HEK293 (cell line): ENCODE data around the gene TATDN2.

ENCODE experiments used
- CTCF ChIA-PET: fragments of 350-600 bp; formaldehyde crosslinking; extraction: SDS; loops from one replicate; lab custom pipeline; 2021; ENCODE audit warnings: antibody characterized with exemption; lab: Yijun Ruan, JAX
- POLR2A ChIA-PET: fragments of 300-600 bp; formaldehyde crosslinking; extraction: SDS; loops from one replicate; lab custom pipeline; 2020; ENCODE audit warnings: antibody characterized with exemption, inconsistent platforms; lab: Yijun Ruan, JAX
- H3K27ac ChIP-seq: fragments of 200-500 bp; sonication (Bioruptor generic); 2 replicates; pipeline ENCODE4 v1.5.1; 2014; ENCODE audit warnings: low read depth, low read length, control low read depth, inconsistent platforms; ENCODE audit errors: extremely low read depth
- H3K36me3 ChIP-seq, 2 experiments: fragments of 200-500 bp in 1 of 2; sonication (Bioruptor generic) in 1 of 2; 1 replicate in 1 of 2; 2 replicates in 1 of 2; pipeline ENCODE4 v1.5.1; 2014 to 2017; ENCODE audit warnings: inconsistent platforms in 2 of 2, low read length in 2 of 2; ENCODE audit not compliant: control insufficient read depth in 2 of 2, insufficient read depth in 1 of 2
- H3K4me1 ChIP-seq: fragments of 200-500 bp; sonication (Bioruptor generic); 2 replicates; pipeline ENCODE4 v1.5.1; 2014; ENCODE audit warnings: mild to moderate bottlenecking, low read length, inconsistent platforms; ENCODE audit not compliant: control insufficient read depth, insufficient read depth
- H3K4me3 ChIP-seq: 2 replicates; pipeline ENCODE4 v1.5.1; 2011; ENCODE audit warnings: low read depth, mild to moderate bottlenecking, control low read depth, low read length, moderate library complexity
- H3K9me3 ChIP-seq: fragments of 200-500 bp; sonication (Bioruptor generic); 2 replicates; pipeline ENCODE4 v1.5.1; 2014; ENCODE audit warnings: low read depth, low read length, inconsistent platforms; ENCODE audit not compliant: control insufficient read depth, insufficient read depth
- BCL11B ChIP-seq: fragments of 450-650 bp; formaldehyde crosslinking; IDR thresholded peaks from 2 replicates; pipeline ENCODE4 v1.5.1; 2016; ENCODE audit warnings: low read depth, missing biosample characterization, missing genetic modification characterization
- GLI4 ChIP-seq: fragments of 450-650 bp; formaldehyde crosslinking; IDR thresholded peaks from 2 replicates; pipeline ENCODE4 v1.5.1; 2016; ENCODE audit warnings: missing biosample characterization, missing genetic modification characterization
- HOXC10 ChIP-seq: sonication (generic); formaldehyde crosslinking; IDR thresholded peaks from 2 replicates; pipeline ENCODE4 v1.8.1; 2023; ENCODE audit warnings: mild to moderate bottlenecking, missing genetic modification reagents
- MYNN ChIP-seq: fragments of 450-650 bp; formaldehyde crosslinking; IDR thresholded peaks from 2 replicates; pipeline ENCODE4 v1.5.1; 2016; ENCODE audit warnings: missing biosample characterization, missing genetic modification characterization, borderline replicate concordance
- OVOL3 ChIP-seq: fragments of 450-650 bp; formaldehyde crosslinking; IDR thresholded peaks from 2 replicates; pipeline ENCODE4 v1.5.1; 2016; ENCODE audit warnings: missing biosample characterization, missing genetic modification characterization
- PRDM1 ChIP-seq: fragments of 450-650 bp; formaldehyde crosslinking; IDR thresholded peaks from 2 replicates; pipeline ENCODE4; 2016; ENCODE audit warnings: missing biosample characterization, missing genetic modification characterization
- ZBTB44 ChIP-seq: fragments of 450-650 bp; IDR thresholded peaks from 2 replicates; pipeline ENCODE4 v1.5.1; 2018; ENCODE audit warnings: missing biosample characterization, mild to moderate bottlenecking, missing genetic modification characterization
- ZNF10 ChIP-seq: fragments of 450-650 bp; formaldehyde crosslinking; IDR thresholded peaks from 2 replicates; pipeline ENCODE4 v1.5.1; 2017; ENCODE audit warnings: missing biosample characterization, missing genetic modification characterization
- ZNF16 ChIP-seq: fragments of 450-650 bp; formaldehyde crosslinking; IDR thresholded peaks from 2 replicates; pipeline ENCODE4 v1.5.1; 2016; ENCODE audit warnings: low read depth, missing biosample characterization, missing genetic modification characterization
- ZNF202 ChIP-seq: fragments of 450-650 bp; formaldehyde crosslinking; IDR thresholded peaks from 2 replicates; pipeline ENCODE4 v1.5.1; 2016; ENCODE audit warnings: missing biosample characterization, missing genetic modification characterization, borderline replicate concordance
- ZNF248 ChIP-seq: fragments of 450-650 bp; formaldehyde crosslinking; IDR thresholded peaks from 2 replicates; pipeline ENCODE4 v1.5.1; 2017; ENCODE audit warnings: missing biosample characterization, missing genetic modification characterization
- ZNF302 ChIP-seq: fragments of 450-650 bp; formaldehyde crosslinking; IDR thresholded peaks from 2 replicates; pipeline ENCODE4 v1.5.1; 2016; ENCODE audit warnings: missing biosample characterization, missing genetic modification characterization, low read depth
- ZNF366 ChIP-seq: fragments of 450-650 bp; formaldehyde crosslinking; conservative IDR thresholded peaks from 2 replicates; pipeline ENCODE4 v1.5.1; 2016; ENCODE audit warnings: missing biosample characterization, missing genetic modification characterization
- ZNF433 ChIP-seq: fragments of 450-650 bp; formaldehyde crosslinking; IDR thresholded peaks from 2 replicates; pipeline ENCODE4 v1.5.1; 2016; ENCODE audit warnings: missing biosample characterization, missing genetic modification characterization, low read depth
- ZNF48 ChIP-seq: fragments of 450-650 bp; formaldehyde crosslinking; IDR thresholded peaks from 2 replicates; pipeline ENCODE4 v1.5.1; 2016; ENCODE audit warnings: missing biosample characterization, missing genetic modification characterization
- ZNF544 ChIP-seq: fragments of 450-650 bp; formaldehyde crosslinking; IDR thresholded peaks from 2 replicates; pipeline ENCODE4 v1.5.0; 2017; ENCODE audit warnings: missing biosample characterization, missing genetic modification characterization
- ZNF548 ChIP-seq: fragments of 450-650 bp; formaldehyde crosslinking; IDR thresholded peaks from 2 replicates; pipeline ENCODE4 v1.5.1; 2016; ENCODE audit warnings: missing biosample characterization, missing genetic modification characterization
- ZNF549 ChIP-seq: fragments of 450-650 bp; IDR thresholded peaks from 2 replicates; pipeline ENCODE4 v1.5.1; 2018; ENCODE audit warnings: missing biosample characterization, missing genetic modification characterization, mild to moderate bottlenecking, inconsistent platforms, moderate library complexity
- ZNF843 ChIP-seq: fragments of 450-650 bp; formaldehyde crosslinking; IDR thresholded peaks from 2 replicates; pipeline ENCODE4 v1.5.1; 2016; ENCODE audit warnings: missing biosample characterization, missing genetic modification characterization
- TF ChIP-seq, protein P1 (sequence below): fragments of 450-650 bp; formaldehyde crosslinking; IDR thresholded peaks from 2 replicates; pipeline ENCODE4 v1.5.1; 2016; ENCODE audit warnings: missing biosample characterization, missing genetic modification characterization
- TF ChIP-seq, protein P2 (sequence below): fragments of 450-650 bp; formaldehyde crosslinking; IDR thresholded peaks from 2 replicates; pipeline ENCODE4 v1.5.1; 2016; ENCODE audit warnings: missing biosample characterization, missing genetic modification characterization
- TF ChIP-seq, protein P3 (sequence below): fragments of 450-650 bp; formaldehyde crosslinking; IDR thresholded peaks from 2 replicates; pipeline ENCODE4 v1.5.1; 2016; ENCODE audit warnings: missing biosample characterization, missing genetic modification characterization

The TATDN2 gene

GRCh38 chr3:10303785-10304184 lies 55.5 kb downstream of the TATDN2 start:
- ChIA-PET POLR2A (interaction anchor here (0.6 to 1.3 kb wide), 2 partner anchors 17 to 89 kb away, joined by 3 to 5 read pairs; partner anchors contain the start of gene SEC13), CTCF (interaction anchor here (1.2 kb wide), 1 partner anchor 40 kb away, joined by 4 read pairs; no protein-coding TSS in a partner anchor)
- Histone ChIP-seq H3K27ac (no peak overlapping the region), H3K9me3 (no peaks in the 10 kb centered on the region), H3K4me3 (no peak overlapping the region), H3K4me1 (no peaks in the 10 kb centered on the region; the same call in 1 of the 2 replicates), H3K36me3 (peaks cover 13 to 98% of the 10 kb centered on the region in 2 experiments)
- TF ChIP-seq, protein P1, sequence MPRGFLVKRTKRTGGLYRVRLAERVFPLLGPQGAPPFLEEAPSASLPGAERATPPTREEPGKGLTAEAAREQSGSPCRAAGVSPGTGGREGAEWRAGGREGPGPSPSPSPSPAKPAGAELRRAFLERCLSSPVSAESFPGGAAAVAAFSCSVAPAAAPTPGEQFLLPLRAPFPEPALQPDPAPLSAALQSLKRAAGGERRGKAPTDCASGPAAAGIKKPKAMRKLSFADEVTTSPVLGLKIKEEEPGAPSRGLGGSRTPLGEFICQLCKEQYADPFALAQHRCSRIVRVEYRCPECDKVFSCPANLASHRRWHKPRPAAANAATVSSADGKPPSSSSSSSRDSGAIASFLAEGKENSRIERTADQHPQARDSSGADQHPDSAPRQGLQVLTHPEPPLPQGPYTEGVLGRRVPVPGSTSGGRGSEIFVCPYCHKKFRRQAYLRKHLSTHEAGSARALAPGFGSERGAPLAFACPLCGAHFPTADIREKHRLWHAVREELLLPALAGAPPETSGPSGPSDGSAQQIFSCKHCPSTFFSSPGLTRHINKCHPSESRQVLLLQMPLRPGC (tag by site-specific recombination): no peak
- no peak for TF ChIP-seq ZNF16 (tag by site-specific recombination)
- no peak for TF ChIP-seq ZNF544
- TF ChIP-seq PRDM1: no peak
- TF ChIP-seq, protein P2, sequence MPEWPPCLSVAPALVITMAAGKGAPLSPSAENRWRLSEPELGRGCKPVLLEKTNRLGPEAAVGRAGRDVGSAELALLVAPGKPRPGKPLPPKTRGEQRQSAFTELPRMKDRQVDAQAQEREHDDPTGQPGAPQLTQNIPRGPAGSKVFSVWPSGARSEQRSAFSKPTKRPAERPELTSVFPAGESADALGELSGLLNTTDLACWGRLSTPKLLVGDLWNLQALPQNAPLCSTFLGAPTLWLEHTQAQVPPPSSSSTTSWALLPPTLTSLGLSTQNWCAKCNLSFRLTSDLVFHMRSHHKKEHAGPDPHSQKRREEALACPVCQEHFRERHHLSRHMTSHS: no peak
- no peak for TF ChIP-seq GLI4 (tag by site-specific recombination)
- TF ChIP-seq ZNF302 (tag by site-specific recombination): no peak
- no peak for TF ChIP-seq ZNF248 (tag by site-specific recombination)
- TF ChIP-seq MYNN (tag by site-specific recombination): no peak
- no peak for TF ChIP-seq ZNF366 (tag by site-specific recombination)
- no peak for TF ChIP-seq OVOL3 (tag by site-specific recombination)
- TF ChIP-seq BCL11B (tag by site-specific recombination): no peak
- no peak for TF ChIP-seq ZNF433 (tag by site-specific recombination)
- TF ChIP-seq ZBTB44: no peak
- TF ChIP-seq ZNF48 (tag by site-specific recombination): no peak
- TF ChIP-seq, protein P3, sequence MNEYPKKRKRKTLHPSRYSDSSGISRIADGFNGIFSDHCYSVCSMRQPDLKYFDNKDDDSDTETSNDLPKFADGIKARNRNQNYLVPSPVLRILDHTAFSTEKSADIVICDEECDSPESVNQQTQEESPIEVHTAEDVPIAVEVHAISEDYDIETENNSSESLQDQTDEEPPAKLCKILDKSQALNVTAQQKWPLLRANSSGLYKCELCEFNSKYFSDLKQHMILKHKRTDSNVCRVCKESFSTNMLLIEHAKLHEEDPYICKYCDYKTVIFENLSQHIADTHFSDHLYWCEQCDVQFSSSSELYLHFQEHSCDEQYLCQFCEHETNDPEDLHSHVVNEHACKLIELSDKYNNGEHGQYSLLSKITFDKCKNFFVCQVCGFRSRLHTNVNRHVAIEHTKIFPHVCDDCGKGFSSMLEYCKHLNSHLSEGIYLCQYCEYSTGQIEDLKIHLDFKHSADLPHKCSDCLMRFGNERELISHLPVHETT (tag by site-specific recombination): no peak
- no peak for TF ChIP-seq HOXC10 (CRISPR knock-in tag)

GRCh38 chr3:10304905-10305304 lies 56.6 kb downstream of the TATDN2 start:
- H3K27ac ChIP-seq: no peak overlapping the region
- CTCF ChIA-PET: interaction anchor here (1.0 to 1.2 kb wide), 3 partner anchors 17 to 41 kb away, joined by 3 to 4 read pairs (median 4); no protein-coding TSS in a partner anchor

More at GRCh38 chr3:10304905-10305304, 56.6 kb downstream of the TATDN2 start:
- Histone ChIP-seq H3K9me3 (no peaks in the 10 kb centered on the region), H3K4me1 (no peaks in the 10 kb centered on the region), H3K4me3 (no peak overlapping the region), H3K36me3 (peaks cover 13 to 97% of the 10 kb centered on the region in 2 experiments)
- POLR2A ChIA-PET: interaction anchor here (1.3 kb wide), 1 partner anchor 16 kb away, joined by 3 read pairs; the partner anchor contains the start of gene SEC13
- TF ChIP-seq ZNF548 (tag by site-specific recombination): no peak
- TF ChIP-seq ZNF549: no peak
- TF ChIP-seq ZNF433 (tag by site-specific recombination): no peak
- TF ChIP-seq ZNF202 (tag by site-specific recombination): no peak
- TF ChIP-seq ZNF843 (tag by site-specific recombination): no peak
- no peak for TF ChIP-seq ZNF10
